ENCODE results near the gene ROPN1L.

GRCh38 chr5:10506535-10506934 is 64.9 kb downstream of the ROPN1L start:
- TF ChIP-seq, protein P1, sequence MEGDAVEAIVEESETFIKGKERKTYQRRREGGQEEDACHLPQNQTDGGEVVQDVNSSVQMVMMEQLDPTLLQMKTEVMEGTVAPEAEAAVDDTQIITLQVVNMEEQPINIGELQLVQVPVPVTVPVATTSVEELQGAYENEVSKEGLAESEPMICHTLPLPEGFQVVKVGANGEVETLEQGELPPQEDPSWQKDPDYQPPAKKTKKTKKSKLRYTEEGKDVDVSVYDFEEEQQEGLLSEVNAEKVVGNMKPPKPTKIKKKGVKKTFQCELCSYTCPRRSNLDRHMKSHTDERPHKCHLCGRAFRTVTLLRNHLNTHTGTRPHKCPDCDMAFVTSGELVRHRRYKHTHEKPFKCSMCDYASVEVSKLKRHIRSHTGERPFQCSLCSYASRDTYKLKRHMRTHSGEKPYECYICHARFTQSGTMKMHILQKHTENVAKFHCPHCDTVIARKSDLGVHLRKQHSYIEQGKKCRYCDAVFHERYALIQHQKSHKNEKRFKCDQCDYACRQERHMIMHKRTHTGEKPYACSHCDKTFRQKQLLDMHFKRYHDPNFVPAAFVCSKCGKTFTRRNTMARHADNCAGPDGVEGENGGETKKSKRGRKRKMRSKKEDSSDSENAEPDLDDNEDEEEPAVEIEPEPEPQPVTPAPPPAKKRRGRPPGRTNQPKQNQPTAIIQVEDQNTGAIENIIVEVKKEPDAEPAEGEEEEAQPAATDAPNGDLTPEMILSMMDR (IDR thresholded peaks at IDR 0.05; ENCODE audit: insufficient read depth, low read length, poor library complexity, severe bottlenecking), result no peak
- TF ChIP-seq EZH2phosphoT487 (conservative IDR thresholded peaks at IDR 0.05; ENCODE audit: low read length), result no peak
